Measurements from ENCODE around the gene OR8S1. TPM values are rescaled to one million over a fixed set of nuclear protein-coding genes. Genes with fewer than 3 reads are reported as not detected.

OR8S1 gene
- total and polyA plus RNA-seq, 7 experiments from 2014 or later: not detected

GRCh38 chr12:48572326-48572725, 46.9 kb downstream of the OR8S1 start:
- Histone ChIP-seq H3K9me3 (ENCODE audit: control insufficient read depth in 2 of 3, low read length in 3 of 3) (no peaks in the 10 kb centered on the region), H3K27me3 (ENCODE audit: control insufficient read depth in 2 of 2, insufficient read depth in 2 of 2, low read length in 2 of 2) (no peaks in the 10 kb centered on the region), H3K27ac (ENCODE audit: low read depth, low read length) (no peak overlapping the region), H3K36me3 (ENCODE audit: control insufficient read depth in 2 of 3, insufficient read depth in 3 of 3, low read length in 3 of 3) (no peaks in the 10 kb centered on the region), H3K4me3 (ENCODE audit: low read length) (no peak overlapping the region), H3K4me1 (ENCODE audit: control insufficient read depth in 2 of 2, insufficient read depth in 2 of 2, low read length in 2 of 2) (no peaks in the 10 kb centered on the region)
- Mint-ChIP-seq H3K9me3 (peaks cover 0 to 1% (median 0%) of the 10 kb centered on the region in 11 donors), H3K27ac (no peak overlapping the region), H3K4me1 (peaks cover 0 to 6% (median 0%) of the 10 kb centered on the region in 7 donors), H3K36me3 (no peaks in the 10 kb centered on the region), H3K4me3 (no peak overlapping the region), H3K27me3 (peaks cover 10 to 20% (median 17%) of the 10 kb centered on the region in 5 donors)
- ChIA-PET CTCF (no interaction called here), POLR2A (no interaction called here)
- intact Hi-C loops (cut with micrococcal nuclease): no loop called here
- ATAC-seq (no peak), DNase-seq (no peak)

Other genes starting within 250 kb of the OR8S1 start
- 10 to 100 TPM; 22.1 to 50.3 (median 30.1) TPM for gene ZNF641, start 174.7 kb upstream of the OR8S1 start, total RNA-seq
- 10 to 100 TPM; 13.4 to 20.7 TPM for gene ZNF641, start 174.7 kb upstream of the OR8S1 start, polyA plus RNA-seq
- not detected for gene ANP32D, start 53.1 kb upstream of the OR8S1 start, total RNA-seq
- not detected for gene ANP32D, start 53.1 kb upstream of the OR8S1 start, polyA plus RNA-seq
- gene C12orf54, start 43.1 kb upstream of the OR8S1 start, total RNA-seq: not detected
- gene C12orf54, start 43.1 kb upstream of the OR8S1 start, polyA plus RNA-seq: not detected
- gene LALBA, start 44.4 kb downstream of the OR8S1 start, total RNA-seq: not detected
- gene LALBA, start 44.4 kb downstream of the OR8S1 start, polyA plus RNA-seq: not detected
- 100 to 1,000 TPM in 1 of 5 experiments, 10 to 100 TPM in 4; 37.5 to 117 (median 74.4) TPM for gene KANSL2, start 156.6 kb downstream of the OR8S1 start, total RNA-seq
- 10 to 100 TPM; 33.4 to 50.8 TPM for gene KANSL2, start 156.6 kb downstream of the OR8S1 start, polyA plus RNA-seq
- 100 to 1,000 TPM in 1 of 5 experiments, 10 to 100 TPM in 4; 62.5 to 127 (median 76.6) TPM for gene CCNT1, start 191.1 kb downstream of the OR8S1 start, total RNA-seq
- 10 to 100 TPM; 11.7 to 23.8 TPM for gene CCNT1, start 191.1 kb downstream of the OR8S1 start, polyA plus RNA-seq